Measurements from ENCODE around the gene FAM135A.
"Not testable (repeated sequence)": the region's sequence is repeated elsewhere in the genome, so short reads cannot be mapped to it uniquely, and the experiment has no call there.

FAM135A gene

DNA sequence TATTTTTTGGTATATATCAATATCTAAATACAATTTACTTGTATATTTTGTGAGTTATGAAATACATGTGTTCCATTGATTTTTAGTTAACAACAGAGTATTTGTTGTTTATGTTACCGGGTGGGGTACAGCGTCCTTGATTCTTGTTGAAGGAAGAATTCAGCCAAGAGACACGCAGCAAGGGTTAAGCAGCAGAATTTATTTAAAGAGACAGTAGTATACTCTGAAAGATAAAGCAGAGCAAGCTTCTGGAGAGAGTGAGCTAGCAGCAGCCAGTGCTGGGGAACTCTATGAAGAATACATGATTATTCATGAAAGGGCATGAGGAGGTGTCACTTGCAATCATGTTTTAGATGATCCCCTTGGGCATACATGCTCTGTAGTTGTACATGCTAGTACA, 76.1 kb downstream of the FAM135A start:
- Mint-ChIP-seq H3K4me1 (no peaks in the 10 kb centered on the region), H3K4me3 (no peak overlapping the region), H3K27me3 (ENCODE audit: low read depth, poor library complexity) (no peaks in the 10 kb centered on the region), H3K27ac (no peak overlapping the region), H3K9me3 (no peaks in the 10 kb centered on the region), H3K36me3 (ENCODE audit: low read depth) (peaks cover 34% of the 10 kb centered on the region)
- DNase-seq, result no peak
- TF ChIP-seq, protein P1, sequence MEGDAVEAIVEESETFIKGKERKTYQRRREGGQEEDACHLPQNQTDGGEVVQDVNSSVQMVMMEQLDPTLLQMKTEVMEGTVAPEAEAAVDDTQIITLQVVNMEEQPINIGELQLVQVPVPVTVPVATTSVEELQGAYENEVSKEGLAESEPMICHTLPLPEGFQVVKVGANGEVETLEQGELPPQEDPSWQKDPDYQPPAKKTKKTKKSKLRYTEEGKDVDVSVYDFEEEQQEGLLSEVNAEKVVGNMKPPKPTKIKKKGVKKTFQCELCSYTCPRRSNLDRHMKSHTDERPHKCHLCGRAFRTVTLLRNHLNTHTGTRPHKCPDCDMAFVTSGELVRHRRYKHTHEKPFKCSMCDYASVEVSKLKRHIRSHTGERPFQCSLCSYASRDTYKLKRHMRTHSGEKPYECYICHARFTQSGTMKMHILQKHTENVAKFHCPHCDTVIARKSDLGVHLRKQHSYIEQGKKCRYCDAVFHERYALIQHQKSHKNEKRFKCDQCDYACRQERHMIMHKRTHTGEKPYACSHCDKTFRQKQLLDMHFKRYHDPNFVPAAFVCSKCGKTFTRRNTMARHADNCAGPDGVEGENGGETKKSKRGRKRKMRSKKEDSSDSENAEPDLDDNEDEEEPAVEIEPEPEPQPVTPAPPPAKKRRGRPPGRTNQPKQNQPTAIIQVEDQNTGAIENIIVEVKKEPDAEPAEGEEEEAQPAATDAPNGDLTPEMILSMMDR (IDR thresholded peaks at IDR 0.05), result no peak

DNA sequence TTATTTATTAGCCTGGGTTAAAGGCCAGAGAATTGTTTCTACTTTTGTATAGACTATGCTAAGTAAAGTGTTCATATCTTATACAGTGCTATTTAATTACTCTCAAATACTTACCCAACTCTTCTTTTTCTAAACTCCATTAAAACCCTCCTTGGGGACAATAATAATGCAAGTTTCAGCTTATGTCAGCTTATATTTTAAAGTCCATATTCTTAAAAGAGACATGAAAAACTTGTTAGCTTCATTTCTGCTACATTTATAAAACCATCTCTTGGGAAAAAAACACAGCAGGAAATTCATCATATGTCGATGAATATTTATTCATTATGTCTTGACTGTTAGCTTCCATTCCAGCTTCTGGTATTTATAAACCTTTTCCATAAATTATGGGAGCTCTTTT, 81.5 kb downstream of the FAM135A start:
- TF ChIP-seq, protein P1 (IDR thresholded peaks at IDR 0.05), result no peak
- H3K27ac Mint-ChIP-seq, result no peak overlapping the region

DNA sequence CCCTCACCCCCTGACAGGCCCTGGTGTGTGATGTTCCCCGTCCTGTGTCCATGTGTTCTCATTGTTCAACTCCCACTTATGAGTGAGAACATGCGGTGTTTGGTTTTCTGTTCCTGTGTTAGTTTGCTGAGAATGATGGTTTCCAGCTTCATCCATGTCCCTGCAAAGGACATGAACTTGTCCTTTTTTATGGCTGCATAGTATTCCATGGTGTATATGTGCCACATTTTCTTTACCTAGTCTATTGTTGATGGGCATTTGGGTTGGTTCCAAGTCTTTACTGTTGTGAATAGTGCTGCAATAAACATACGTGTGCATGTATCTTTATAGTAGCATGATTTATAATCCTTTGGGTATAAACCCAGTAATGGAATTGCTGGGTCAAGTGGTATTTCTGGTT, 82.5 kb downstream of the FAM135A start:
- not testable (repeated sequence) for H3K27ac Mint-ChIP-seq; DNase-seq; H3K4me1 Mint-ChIP-seq; H3K4me3 Mint-ChIP-seq; H3K27me3 Mint-ChIP-seq (ENCODE audit: low read depth, poor library complexity)
- H3K36me3 Mint-ChIP-seq (ENCODE audit: low read depth), result peaks cover 56% of the 10 kb centered on the region
- H3K9me3 Mint-ChIP-seq, result peaks cover 32% of the 10 kb centered on the region

More for the DNA sequence above, 81.5 kb downstream of the FAM135A start:
- Mint-ChIP-seq H3K9me3 (peaks cover 28% of the 10 kb centered on the region), H3K27me3 (ENCODE audit: low read depth, poor library complexity) (no peaks in the 10 kb centered on the region), H3K4me3 (no peak overlapping the region), H3K4me1 (no peaks in the 10 kb centered on the region), H3K36me3 (ENCODE audit: low read depth) (peaks cover 49% of the 10 kb centered on the region)
- DNase-seq, result no peak

DNA sequence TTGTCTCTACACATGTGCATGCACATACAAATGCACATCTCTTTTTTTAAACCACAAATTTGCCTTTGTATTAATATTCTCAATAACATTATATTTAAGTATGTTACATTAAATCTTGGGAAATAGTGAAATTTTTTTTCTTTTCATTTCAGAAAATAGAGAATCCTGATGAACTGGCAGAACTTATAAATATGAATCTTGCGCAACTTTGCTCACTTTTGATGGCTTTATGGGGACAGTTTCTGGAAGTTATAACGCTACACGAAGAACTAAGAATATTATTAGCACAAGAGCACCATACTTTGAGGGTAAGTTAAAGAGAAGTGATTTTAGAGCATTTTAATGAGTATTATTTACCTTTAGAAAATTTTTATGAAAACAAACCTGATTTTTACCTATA, 89.2 kb downstream of the FAM135A start:
- TF ChIP-seq, protein P1 (IDR thresholded peaks at IDR 0.05), result no peak
- no peak overlapping the region for H3K27ac Mint-ChIP-seq
- no peaks in the 10 kb centered on the region for H3K4me1 Mint-ChIP-seq
- peaks cover 84% of the 10 kb centered on the region for H3K36me3 Mint-ChIP-seq (ENCODE audit: low read depth)
- H3K9me3 Mint-ChIP-seq, result peaks cover 36% of the 10 kb centered on the region
- DNase-seq, result no peak
- H3K27me3 Mint-ChIP-seq (ENCODE audit: low read depth, poor library complexity), result no peaks in the 10 kb centered on the region
- H3K4me3 Mint-ChIP-seq, result no peak overlapping the region

DNA sequence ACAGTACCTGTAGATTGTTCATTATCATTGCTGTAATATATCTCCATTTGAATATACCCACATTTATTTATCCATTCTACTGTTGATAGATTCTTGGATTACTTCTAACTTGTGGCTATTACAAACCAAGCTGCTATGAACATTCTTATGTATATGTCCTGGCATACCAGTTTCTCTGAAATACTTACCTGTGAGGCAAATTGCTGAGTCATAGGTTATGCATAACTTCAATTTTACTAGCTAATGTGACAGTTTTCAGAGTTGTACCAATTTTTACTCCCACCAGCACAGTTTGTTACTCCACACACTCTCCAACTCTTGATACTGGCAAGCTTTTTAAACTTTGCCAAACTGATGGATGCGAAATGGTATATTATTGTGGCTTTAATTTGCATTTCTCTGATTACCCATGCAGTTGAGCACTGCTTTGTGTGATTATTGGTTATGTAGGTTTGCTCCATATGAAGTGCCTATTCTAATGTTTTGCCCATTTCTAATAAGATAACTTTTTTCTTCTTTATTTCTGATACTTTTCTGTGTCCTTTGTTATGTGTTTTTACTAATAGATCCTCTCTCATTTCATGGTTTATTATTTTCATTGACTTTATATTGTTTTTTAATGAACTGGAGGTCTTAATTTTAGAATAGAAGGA, 90.6 kb downstream of the FAM135A start:
- no peak for DNase-seq
- TF ChIP-seq, protein P1 (IDR thresholded peaks at IDR 0.05), result no peak
- no peaks in the 10 kb centered on the region for H3K27me3 Mint-ChIP-seq (ENCODE audit: low read depth, poor library complexity)
- peaks cover 72% of the 10 kb centered on the region for H3K36me3 Mint-ChIP-seq (ENCODE audit: low read depth)
- peaks cover 31% of the 10 kb centered on the region for H3K9me3 Mint-ChIP-seq
- H3K27ac Mint-ChIP-seq, result no peak overlapping the region
- H3K4me1 Mint-ChIP-seq, result no peaks in the 10 kb centered on the region
- H3K4me3 Mint-ChIP-seq, result no peak overlapping the region

DNA sequence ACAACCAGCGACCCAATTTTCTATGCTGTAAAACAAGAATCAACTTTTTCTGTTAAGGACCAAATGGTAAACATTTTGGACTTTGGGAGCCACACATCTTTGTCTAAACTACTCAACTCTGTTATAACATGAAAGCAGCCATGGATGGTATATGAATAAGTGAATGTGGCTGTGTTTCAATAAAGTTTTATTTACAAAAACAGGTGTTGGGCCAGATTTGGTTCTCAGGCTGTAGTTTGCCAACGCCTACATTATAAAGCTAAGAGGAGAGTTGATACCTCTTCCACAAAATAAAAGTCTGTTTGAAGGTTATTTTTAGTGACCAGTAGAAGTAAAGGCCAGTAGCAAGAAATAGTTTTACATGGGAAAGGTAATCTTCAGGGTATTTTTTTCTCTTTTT, 93.0 kb downstream of the FAM135A start:
- H3K9me3 Mint-ChIP-seq, result peaks cover 23% of the 10 kb centered on the region
- no peak overlapping the region for H3K27ac Mint-ChIP-seq
- H3K36me3 Mint-ChIP-seq (ENCODE audit: low read depth), result peaks cover 50% of the 10 kb centered on the region
- no peak overlapping the region for H3K4me3 Mint-ChIP-seq
- TF ChIP-seq, protein P1 (IDR thresholded peaks at IDR 0.05), result no peak
- no peaks in the 10 kb centered on the region for H3K4me1 Mint-ChIP-seq
- H3K27me3 Mint-ChIP-seq (ENCODE audit: low read depth, poor library complexity), result no peaks in the 10 kb centered on the region
- DNase-seq, result no peak
